IMR-90 (cell line): ENCODE data around the gene AADACL3. TPM values are rescaled to one million over a fixed set of nuclear protein-coding genes. Genes with fewer than 3 reads are reported as not detected.

ENCODE experiments used
- ATAC-seq: fragments of 200-7000 bp; cut with Tn5 transposase; 2 replicates; pipeline ENCODE4 v1.9.1; 2020; ENCODE audit warnings: low read depth, mild to moderate bottlenecking, moderate library complexity
- BruUV-seq: library from RNA; stranded (reverse); fragments of 400-500 nt; replicated peaks from 2 replicates; lab custom pipeline; 2021; lab: Mats Ljungman, UMichigan
- CTCF ChIA-PET: fragments of 300-600 bp; formaldehyde crosslinking; extraction: SDS; loops from one replicate; lab custom pipeline; 2021; ENCODE audit warnings: antibody characterized with exemption; lab: Yijun Ruan, JAX
- POLR2A ChIA-PET: fragments of 300-600 bp; sonication (Branson Sonifier 250); formaldehyde crosslinking; loops from one replicate; lab custom pipeline; 2022; ENCODE audit warnings: antibody characterized with exemption; ENCODE audit not compliant: unreplicated experiment; lab: Charles Lee
- DNase-seq: peaks from one replicate; pipeline ENCODE4 v3.0.0; 2013
- H2AFZ ChIP-seq: replicated peaks from 2 replicates; pipeline ENCODE3; 2013; ENCODE audit warnings: low read length, mild to moderate bottlenecking; ENCODE audit not compliant: poor library complexity
- H2AK5ac ChIP-seq: 2 replicates; pipeline ENCODE4 v1.6.1; 2013; ENCODE audit warnings: low read depth, low read length, inconsistent platforms
- H2AK9ac ChIP-seq: replicated peaks from 2 replicates; pipeline ENCODE3; 2013; ENCODE audit warnings: mild to moderate bottlenecking, low read depth, low read length, moderate library complexity; ENCODE audit not compliant: poor library complexity
- H2BK120ac ChIP-seq: 2 replicates; pipeline ENCODE4 v1.6.1; 2013; ENCODE audit warnings: low read depth, low read length, inconsistent platforms
- H2BK15ac ChIP-seq: 3 replicates; pipeline ENCODE4 v1.6.1; 2013; ENCODE audit warnings: low read depth, low read length, inconsistent platforms
- H2BK20ac ChIP-seq: 2 replicates; pipeline ENCODE4 v1.6.1; 2013; ENCODE audit warnings: low read depth, mild to moderate bottlenecking, inconsistent platforms, low read length, moderate library complexity
- H2BK5ac ChIP-seq: 2 replicates; pipeline ENCODE4 v1.6.1; 2013; ENCODE audit warnings: mild to moderate bottlenecking, low read depth, low read length, inconsistent platforms; ENCODE audit not compliant: poor library complexity, severe bottlenecking
- H3K14ac ChIP-seq: replicated peaks from 2 replicates; pipeline ENCODE4 v1.6.1; 2013; ENCODE audit warnings: low read depth, low read length, inconsistent platforms
- H3K18ac ChIP-seq: 2 replicates; pipeline ENCODE4 v1.6.1; 2013; ENCODE audit warnings: low read depth, low read length, control low read depth
- H3K23ac ChIP-seq: 2 replicates; pipeline ENCODE4 v1.6.1; 2013; ENCODE audit warnings: low read depth, low read length, inconsistent platforms
- H3K27ac ChIP-seq: 2 replicates; pipeline ENCODE4 v1.5.1; 2013; ENCODE audit warnings: mild to moderate bottlenecking, control low read depth, low read length; ENCODE audit not compliant: insufficient read depth
- H3K27me3 ChIP-seq: 2 replicates; pipeline ENCODE4 v1.6.1; 2013; ENCODE audit warnings: low read length; ENCODE audit not compliant: control insufficient read depth, insufficient read depth
- H3K36me3 ChIP-seq: 2 replicates; pipeline ENCODE4 v1.6.1; 2013; ENCODE audit warnings: low read length, mixed read lengths; ENCODE audit not compliant: control insufficient read depth, insufficient read depth
- H3K4ac ChIP-seq: 2 replicates; pipeline ENCODE4 v1.6.1; 2013; ENCODE audit warnings: low read depth, low read length, inconsistent platforms
- H3K4me1 ChIP-seq: 2 replicates; pipeline ENCODE4 v1.6.1; 2013; ENCODE audit warnings: low read length, mixed read lengths; ENCODE audit not compliant: control insufficient read depth, insufficient read depth
- H3K4me2 ChIP-seq: 2 replicates; pipeline ENCODE4 v1.6.1; 2013; ENCODE audit warnings: low read depth, mild to moderate bottlenecking, control low read depth, low read length, moderate library complexity
- H3K4me3 ChIP-seq: 2 replicates; pipeline ENCODE4 v1.5.1; 2013; ENCODE audit warnings: low read depth, mild to moderate bottlenecking, control low read depth, low read length, moderate library complexity; ENCODE audit not compliant: insufficient read depth
- H3K56ac ChIP-seq: 2 replicates; pipeline ENCODE4 v1.6.1; 2013; ENCODE audit warnings: low read length, inconsistent platforms; ENCODE audit not compliant: insufficient read depth; ENCODE audit errors: extremely low read depth
- H3K79me1 ChIP-seq, 2 experiments: 2 replicates each; pipeline ENCODE4 v1.6.1; 2013; ENCODE audit warnings: low read length in 2 of 2, inconsistent platforms in 1 of 2, low read depth in 1 of 2
- H3K9ac ChIP-seq: 2 replicates; pipeline ENCODE4 v1.6.1; 2013; ENCODE audit warnings: low read depth, low read length, control low read depth
- H3K9me1 ChIP-seq: 2 replicates; pipeline ENCODE4 v1.6.1; 2013; ENCODE audit warnings: low read length, inconsistent platforms; ENCODE audit not compliant: insufficient read depth
- H3K9me3 ChIP-seq: 2 replicates; pipeline ENCODE4 v1.6.1; 2013; ENCODE audit warnings: low read length; ENCODE audit not compliant: control insufficient read depth, insufficient read depth
- H4K20me1 ChIP-seq: 2 replicates; pipeline ENCODE4 v1.6.1; 2013; ENCODE audit warnings: low read length, inconsistent platforms; ENCODE audit not compliant: insufficient read depth
- H4K5ac ChIP-seq: 2 replicates; pipeline ENCODE4 v1.6.1; 2013; ENCODE audit warnings: mild to moderate bottlenecking, low read depth, low read length, control low read depth
- H4K8ac ChIP-seq, 2 experiments: 2 replicates each; pipeline ENCODE4 v1.6.1; 2013; ENCODE audit warnings: low read depth in 2 of 2, low read length in 2 of 2, control low read depth in 1 of 2, inconsistent platforms in 1 of 2
- H4K91ac ChIP-seq: 2 replicates; pipeline ENCODE4 v1.6.1; 2013; ENCODE audit warnings: low read depth, low read length, inconsistent platforms; ENCODE audit not compliant: insufficient read depth
- RAD21 ChIP-seq: IDR thresholded peaks from 2 replicates; pipeline ENCODE4 v1.6.1; 2012; ENCODE audit warnings: low read length, improper control_type of control experiment
- WGBS, 2 experiments: methylation state at CpG; one replicate each; pipeline versions ENCODE4 v1.1.5 to v1.1.7; 2013; ENCODE audit warnings: missing lambda C conversion rate in 2 of 2; ENCODE audit not compliant: insufficient read length in 1 of 2; ENCODE audit errors: extremely low coverage in 2 of 2; 5-methylcytosine and 5-hydroxymethylcytosine counted together
- dilution Hi-C: fragments of 300-500 bp; cut with HindIII; formaldehyde crosslinking; loops from one replicate; pipeline ENCODE4 v1.14.3; 2018; ENCODE audit warnings: low sequenced_read_pairs; ENCODE audit not compliant: unreplicated experiment
- in situ Hi-C: fragments of 300-500 bp; cut with MboI; formaldehyde crosslinking; loops from 3 replicates; pipeline ENCODE4 v1.14.3; 2019; ENCODE audit warnings: low sequenced_read_pairs, inconsistent platforms, mixed read lengths
- intact Hi-C: fragments of 100-400 bp; cut with micrococcal nuclease; formaldehyde crosslinking; loops from 2 replicates; pipeline ENCODE4 v1.10.0; 2022
- polyA plus RNA-seq, 3 experiments: library from polyadenylated mRNA; depleted of rRNA; stranded (reverse); fragments of >200 nt; gene quantifications; 2 replicates each; pipeline ENCODE4 v1.2.3, GENCODE V29; 2012; ENCODE audit warnings: low replicate concordance in 1 of 3
- total RNA-seq: library from RNA; depleted of rRNA; stranded (reverse); fragments of >200 nt; gene quantifications from 2 replicates; pipeline ENCODE4 v1.2.3, GENCODE V29; 2012
- TF ChIP-seq, protein P1 (sequence below): fragments of 150-350 bp; IDR thresholded peaks from 2 replicates; pipeline ENCODE4 v1.6.1; 2017; ENCODE audit warnings: mild to moderate bottlenecking, antibody characterized with exemption, low read length, low read depth

Gene AADACL3
- total and polyA plus RNA-seq, 2 of the 4 experiments (the other 2 are of a cell fraction) = not detected

DNA sequence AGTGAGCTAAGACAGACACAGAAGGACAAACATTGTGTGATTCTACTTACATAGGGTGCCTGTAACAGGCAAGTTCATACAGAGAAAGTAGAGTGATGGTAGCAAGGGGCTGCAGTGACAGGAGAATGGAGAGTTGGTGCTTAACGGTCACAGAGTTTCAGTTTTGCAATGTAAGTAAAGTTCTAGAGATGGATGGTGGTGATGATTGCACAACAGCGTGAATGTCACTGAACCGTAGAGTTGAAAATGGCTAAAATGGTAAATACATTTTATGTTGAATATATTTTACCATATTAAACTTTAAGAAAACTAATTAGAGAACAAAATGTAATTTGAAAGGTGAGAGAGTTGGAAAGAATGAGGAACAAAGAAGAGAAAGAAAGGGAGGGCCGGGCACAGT lies 38.8 kb downstream of the AADACL3 start:
- POLR2A ChIA-PET = no interaction called here
- H3K4ac ChIP-seq = no peak overlapping the region
- H2BK120ac ChIP-seq = no peak overlapping the region
- H3K4me2 ChIP-seq = no peak overlapping the region
- dilution Hi-C loops = no loop called here
- no peak overlapping the region for H4K91ac ChIP-seq
- no peak overlapping the region for H2AK9ac ChIP-seq
- H3K36me3 ChIP-seq = no peaks in the 10 kb centered on the region
- no peak overlapping the region for H2BK15ac ChIP-seq
- no peak overlapping the region for H2AFZ ChIP-seq
- H4K20me1 ChIP-seq = no peaks in the 10 kb centered on the region
- no peak overlapping the region for H4K5ac ChIP-seq
- H3K27ac ChIP-seq = no peak overlapping the region
- DNase-seq (no peak), ATAC-seq (no peak)
- H3K14ac ChIP-seq = no peak overlapping the region
- no peak overlapping the region for H3K56ac ChIP-seq
- H3K4me1 ChIP-seq = no peaks in the 10 kb centered on the region
- BruUV-seq = no TSS peak
- no peak overlapping the region for H2BK5ac ChIP-seq
- in situ Hi-C loops = no loop called here
- no peaks in the 10 kb centered on the region for H3K79me1 ChIP-seq
- H3K4me3 ChIP-seq = no peak overlapping the region
- CTCF ChIA-PET = interaction anchor here (0.8 kb wide), 1 partner anchor 8 kb away, joined by 3 read pairs; no protein-coding TSS in a partner anchor
- no peak overlapping the region for H3K18ac ChIP-seq
- intact Hi-C loops = no loop called here
- no peaks in the 10 kb centered on the region for H3K27me3 ChIP-seq
- H3K23ac ChIP-seq = no peak overlapping the region
- WGBS, 2 experiments = no CpG with 5 or more reads among the region's 4 CpGs
- peaks cover 10% of the 10 kb centered on the region; the same call in 1 of the 2 replicates for H3K9me3 ChIP-seq
- no peak overlapping the region for H2AK5ac ChIP-seq
- H3K9me1 ChIP-seq = no peaks in the 10 kb centered on the region
- H3K9ac ChIP-seq = no peak overlapping the region
- TF ChIP-seq, protein P1, sequence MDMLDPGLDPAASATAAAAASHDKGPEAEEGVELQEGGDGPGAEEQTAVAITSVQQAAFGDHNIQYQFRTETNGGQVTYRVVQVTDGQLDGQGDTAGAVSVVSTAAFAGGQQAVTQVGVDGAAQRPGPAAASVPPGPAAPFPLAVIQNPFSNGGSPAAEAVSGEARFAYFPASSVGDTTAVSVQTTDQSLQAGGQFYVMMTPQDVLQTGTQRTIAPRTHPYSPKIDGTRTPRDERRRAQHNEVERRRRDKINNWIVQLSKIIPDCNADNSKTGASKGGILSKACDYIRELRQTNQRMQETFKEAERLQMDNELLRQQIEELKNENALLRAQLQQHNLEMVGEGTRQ = no peak
- no peak for TF ChIP-seq RAD21
- no peak overlapping the region for H4K8ac ChIP-seq
- no peak overlapping the region for H2BK20ac ChIP-seq
